ENCODE data around the gene TNXB.
"Not testable (repeated sequence)": the region's sequence is repeated elsewhere in the genome, so short reads cannot be mapped to it uniquely, and the experiment has no call there.

The TNXB gene

GRCh38 chr6:32068867-32069266, 40.3 kb downstream of the TNXB start:
- DNase-seq (ENCODE audit: insufficient read length, low spot score): no peak
- no peak for FAIRE-seq

- DNase-seq (ENCODE audit: insufficient read length, low spot score); FAIRE-seq: not testable (repeated sequence)
These were observed 40.8 kb downstream of the TNXB start for GRCh38 chr6:32068315-32068714.

GRCh38 chr6:32067521-32067920, 41.6 kb downstream of the TNXB start:
- DNase-seq (ENCODE audit: insufficient read length, low spot score); FAIRE-seq: not testable (repeated sequence)

GRCh38 chr6:32064706-32065105, 44.4 kb downstream of the TNXB start:
- FAIRE-seq (no peak), DNase-seq (ENCODE audit: insufficient read length, low spot score) (no peak)

- no peak for DNase-seq (ENCODE audit: insufficient read length, low spot score)
- no peak for FAIRE-seq
These were observed 48.0 kb downstream of the TNXB start for GRCh38 chr6:32060966-32061655.

GRCh38 chr6:32058511-32058963, 50.6 kb downstream of the TNXB start:
- FAIRE-seq: no peak
- DNase-seq (ENCODE audit: insufficient read length, low spot score): no peak

GRCh38 chr6:32057966-32058365, 51.2 kb downstream of the TNXB start:
- FAIRE-seq: no peak
- DNase-seq (ENCODE audit: insufficient read length, low spot score): no peak

GRCh38 chr6:32056254-32056653, 52.9 kb downstream of the TNXB start:
- no peak for FAIRE-seq
- DNase-seq (ENCODE audit: insufficient read length, low spot score): no peak

- not testable (repeated sequence) for FAIRE-seq; DNase-seq (ENCODE audit: insufficient read length, low spot score)
These were observed 53.4 kb downstream of the TNXB start for GRCh38 chr6:32055756-32056155.

- not testable (repeated sequence) for DNase-seq (ENCODE audit: insufficient read length, low spot score); FAIRE-seq
These were observed 55.8 kb downstream of the TNXB start for GRCh38 chr6:32053314-32053713.

GRCh38 chr6:32052626-32053025, 56.5 kb downstream of the TNXB start:
- not testable (repeated sequence) for FAIRE-seq; DNase-seq (ENCODE audit: insufficient read length, low spot score)

GRCh38 chr6:32050562-32050961, 58.6 kb downstream of the TNXB start:
- FAIRE-seq (no peak), DNase-seq (ENCODE audit: insufficient read length, low spot score) (no peak)

GRCh38 chr6:32049736-32050135, 59.4 kb downstream of the TNXB start:
- not testable (repeated sequence) for FAIRE-seq; DNase-seq (ENCODE audit: insufficient read length, low spot score)

- DNase-seq (ENCODE audit: insufficient read length, low spot score); FAIRE-seq: not testable (repeated sequence)
These were observed 60.0 kb downstream of the TNXB start for GRCh38 chr6:32049149-32049548.

- DNase-seq (ENCODE audit: insufficient read length, low spot score): peak; percentile 85
- no peak for FAIRE-seq
These were observed 61.0 kb downstream of the TNXB start for GRCh38 chr6:32047855-32048766.

GRCh38 chr6:32047539-32047854, 61.6 kb downstream of the TNXB start:
- FAIRE-seq: no peak
- DNase-seq (ENCODE audit: insufficient read length, low spot score): no peak

GRCh38 chr6:32047084-32047478, 62.1 kb downstream of the TNXB start:
- DNase-seq (ENCODE audit: insufficient read length, low spot score) (peak; percentile 60), FAIRE-seq (peak; percentile 49)

GRCh38 chr6:32046450-32047083, 62.6 kb downstream of the TNXB start:
- peak; percentile 27 for DNase-seq (ENCODE audit: insufficient read length, low spot score)

GRCh38 chr6:32045811-32046449, 63.2 kb downstream of the TNXB start:
- peak; percentile 79 for FAIRE-seq

More at GRCh38 chr6:32046450-32047083, 62.6 kb downstream of the TNXB start:
- FAIRE-seq: peak; percentile 28

GRCh38 chr6:32044916-32045315, 64.2 kb downstream of the TNXB start:
- DNase-seq (ENCODE audit: insufficient read length, low spot score); FAIRE-seq: not testable (repeated sequence)

More at GRCh38 chr6:32045811-32046449, 63.2 kb downstream of the TNXB start:
- DNase-seq (ENCODE audit: insufficient read length, low spot score): no peak

Measured in HTR-8/SVneo (cell line).